GM18502 (cell line): ENCODE measurements around the gene VSTM4.

Experiments
- ATAC-seq: cut with Tn5 transposase; IDR thresholded peaks from one replicate; pipeline ENCODE4 v1.9.1; 2021; ENCODE audit warnings: mild to moderate bottlenecking; ENCODE audit not compliant: unreplicated experiment, poor library complexity

Gene VSTM4

DNA sequence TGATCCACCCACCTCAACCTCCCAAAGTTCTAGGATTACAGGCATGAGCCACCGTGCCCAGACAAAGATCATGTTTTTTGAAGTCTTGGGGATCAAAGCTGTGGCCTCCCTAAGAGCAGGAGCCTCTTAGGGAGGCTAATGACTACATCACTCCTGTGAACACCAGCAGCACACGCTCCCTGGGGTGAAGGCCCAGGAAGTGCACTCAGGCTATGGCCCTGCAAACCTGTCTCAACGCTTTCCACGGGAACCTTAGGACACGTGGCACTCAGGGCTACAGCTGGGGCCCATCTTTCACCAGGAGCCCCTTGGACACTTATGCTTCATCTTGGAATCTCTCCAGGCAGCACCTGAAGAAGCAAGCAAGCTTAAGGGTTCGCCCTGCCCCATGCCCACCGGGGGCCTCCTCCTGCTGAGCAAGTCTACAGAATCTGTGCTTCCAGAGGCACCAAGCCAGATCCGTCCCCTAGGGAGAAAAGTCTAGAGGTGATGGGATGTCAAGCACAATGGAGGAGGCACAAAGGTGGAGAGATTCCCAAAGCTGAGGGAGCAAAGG is 18.4 kb downstream of the VSTM4 start:
- ATAC-seq, result no peak

DNA sequence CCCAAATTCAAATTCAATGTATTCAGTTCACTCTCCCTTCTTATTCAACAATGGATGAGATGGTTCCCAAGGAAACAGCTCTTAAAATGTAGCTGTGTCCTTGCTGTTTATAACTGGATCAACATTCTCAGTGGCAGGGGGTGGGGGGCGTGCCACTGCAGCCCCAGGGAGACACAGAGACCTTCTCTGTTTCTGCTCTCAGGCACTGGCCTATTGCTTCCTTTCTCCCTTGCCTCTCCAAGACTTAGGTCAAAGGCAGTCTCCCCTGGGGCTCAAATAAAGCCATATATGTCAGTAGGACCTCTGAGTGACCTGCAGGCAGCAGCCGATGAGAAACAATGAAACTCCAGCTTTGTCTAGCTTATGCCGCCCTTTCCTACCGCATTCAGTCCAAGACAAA is 20.7 kb downstream of the VSTM4 start:
- ATAC-seq, result no peak

GRCh38 chr10:49093922-49094321 is 21.4 kb downstream of the VSTM4 start:
- ATAC-seq, result no peak

DNA sequence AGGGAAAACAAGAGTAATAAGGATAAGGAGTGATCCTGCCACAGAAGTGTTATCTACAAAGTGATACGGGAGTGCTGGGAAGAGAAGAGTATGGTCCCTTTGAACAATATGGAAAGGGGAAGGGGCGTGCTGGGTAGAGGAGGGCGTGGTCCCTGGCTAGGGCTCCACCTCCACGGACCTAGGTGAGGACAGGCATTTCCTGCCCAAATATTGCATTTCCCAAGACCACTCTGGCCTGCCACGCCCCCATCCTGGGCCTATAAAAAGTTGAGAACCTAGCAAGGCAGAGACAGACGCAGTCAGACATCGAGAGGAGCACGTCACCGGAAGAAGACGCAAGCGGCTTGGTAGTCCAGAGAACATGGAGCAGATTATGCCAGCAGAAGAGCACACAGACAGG is 22.8 kb downstream of the VSTM4 start:
- no peak for ATAC-seq

DNA sequence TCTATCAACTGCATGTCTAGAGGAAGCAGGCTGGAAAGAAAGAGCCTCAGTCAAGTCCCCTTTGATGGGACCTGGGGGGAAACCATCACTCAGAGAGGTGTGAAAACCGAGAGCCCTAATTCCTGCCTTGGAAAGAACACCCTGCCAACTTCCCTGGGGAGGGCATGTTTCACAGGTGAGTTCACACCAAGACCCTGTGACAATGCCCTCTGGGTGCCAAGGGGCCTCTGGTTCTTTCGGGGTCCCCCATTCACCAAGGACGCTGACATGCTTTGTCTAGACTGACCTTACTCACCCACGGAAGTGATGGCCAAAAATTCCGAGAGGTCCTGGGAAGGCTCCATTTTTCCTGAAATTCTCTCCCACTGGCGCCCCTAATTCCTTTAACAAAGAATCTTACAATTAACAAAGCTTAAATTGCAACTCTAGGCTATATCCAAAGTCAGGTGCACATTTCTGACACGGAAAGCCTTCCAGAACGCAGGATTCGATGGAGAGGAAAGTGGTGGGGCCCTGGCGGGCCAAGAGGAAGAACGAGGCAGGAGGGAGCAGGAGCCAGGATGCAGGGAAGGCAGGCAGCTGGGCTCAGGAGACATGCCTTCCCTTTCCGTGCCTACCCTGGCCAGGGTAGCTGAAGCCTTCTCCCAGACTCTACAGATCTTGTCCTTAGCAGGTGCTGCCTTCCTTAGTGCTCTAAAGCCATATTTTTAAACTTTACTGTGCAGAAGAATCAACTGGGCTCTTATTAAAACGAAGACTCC is 23.7 kb downstream of the VSTM4 start:
- ATAC-seq, result no peak

- no peak for ATAC-seq
These were observed 24.5 kb downstream of the VSTM4 start for GRCh38 chr10:49090696-49091380.

DNA sequence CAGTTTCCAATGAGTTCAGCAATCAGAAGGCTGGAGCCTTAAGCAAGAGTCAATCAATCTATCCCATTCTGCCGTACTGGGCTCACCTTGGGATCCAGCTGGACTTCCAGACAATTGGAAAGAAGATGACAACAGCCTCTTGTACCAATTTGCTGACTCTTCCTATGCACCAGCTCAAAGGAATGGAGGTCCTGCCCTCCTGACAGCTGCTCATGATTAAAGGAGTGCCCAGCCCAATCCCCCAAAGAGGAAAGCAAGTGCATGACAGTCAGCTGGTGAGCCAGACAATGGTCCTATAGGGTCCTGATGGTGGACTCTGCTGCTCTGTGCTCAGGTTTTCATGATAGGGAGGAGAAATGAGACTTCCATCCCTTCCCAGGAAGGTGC is 25.1 kb downstream of the VSTM4 start:
- ATAC-seq, result no peak

DNA sequence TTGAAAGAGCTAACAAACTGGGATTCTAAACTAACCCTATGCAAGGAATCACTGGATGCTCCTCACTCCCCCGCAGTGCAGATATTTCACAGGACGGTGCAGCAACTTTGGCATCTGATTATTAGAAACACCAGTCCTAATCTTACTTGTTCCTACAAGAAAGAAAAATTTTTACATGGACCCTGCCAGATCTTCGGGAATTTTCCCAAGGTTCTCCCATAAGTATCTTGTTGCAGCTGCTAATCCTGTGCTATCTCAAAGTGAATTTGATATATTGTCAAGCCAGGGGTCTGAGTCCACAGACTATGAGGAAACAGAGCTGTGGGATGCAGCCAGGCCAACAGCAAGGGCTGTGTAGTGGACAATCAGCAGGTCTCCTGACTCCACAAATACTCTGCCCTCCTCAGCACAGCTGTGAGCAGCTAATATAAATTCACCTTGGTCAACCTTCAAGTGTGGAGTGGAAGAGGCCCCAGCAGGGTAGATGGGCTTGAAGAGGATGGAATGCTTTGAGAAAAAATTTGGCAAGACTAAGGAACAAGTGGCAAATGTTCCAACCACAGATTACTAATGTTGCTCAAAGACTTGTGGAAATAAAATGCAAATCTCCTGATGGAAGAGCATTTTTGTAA is 25.6 kb downstream of the VSTM4 start:
- no peak for ATAC-seq

DNA sequence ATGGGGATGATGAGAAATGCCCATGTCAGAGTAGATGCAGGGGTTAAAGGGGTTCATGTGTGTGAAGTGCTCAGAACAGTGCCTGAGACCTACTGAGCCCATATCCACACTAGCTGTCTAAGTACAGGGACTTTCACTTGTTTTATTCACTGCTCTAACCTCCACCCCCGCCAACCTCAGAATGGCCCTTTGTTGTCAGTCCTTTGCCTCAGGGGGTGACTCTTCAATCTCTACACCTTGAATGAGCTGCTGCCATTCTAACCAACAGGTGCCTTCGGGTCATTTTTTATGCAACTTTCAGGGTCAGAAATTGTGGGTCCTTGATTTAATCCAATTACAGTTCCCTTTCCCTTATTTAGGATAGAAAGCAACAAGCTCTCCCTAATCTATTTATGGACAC is 26.2 kb downstream of the VSTM4 start:
- no peak for ATAC-seq

- ATAC-seq, result no peak
These were observed 28.4 kb downstream of the VSTM4 start for GRCh38 chr10:49086889-49087288.

GRCh38 chr10:49083261-49083660 is 32.1 kb downstream of the VSTM4 start:
- no peak for ATAC-seq

GRCh38 chr10:49082766-49083165 is 32.6 kb downstream of the VSTM4 start:
- no peak for ATAC-seq

DNA sequence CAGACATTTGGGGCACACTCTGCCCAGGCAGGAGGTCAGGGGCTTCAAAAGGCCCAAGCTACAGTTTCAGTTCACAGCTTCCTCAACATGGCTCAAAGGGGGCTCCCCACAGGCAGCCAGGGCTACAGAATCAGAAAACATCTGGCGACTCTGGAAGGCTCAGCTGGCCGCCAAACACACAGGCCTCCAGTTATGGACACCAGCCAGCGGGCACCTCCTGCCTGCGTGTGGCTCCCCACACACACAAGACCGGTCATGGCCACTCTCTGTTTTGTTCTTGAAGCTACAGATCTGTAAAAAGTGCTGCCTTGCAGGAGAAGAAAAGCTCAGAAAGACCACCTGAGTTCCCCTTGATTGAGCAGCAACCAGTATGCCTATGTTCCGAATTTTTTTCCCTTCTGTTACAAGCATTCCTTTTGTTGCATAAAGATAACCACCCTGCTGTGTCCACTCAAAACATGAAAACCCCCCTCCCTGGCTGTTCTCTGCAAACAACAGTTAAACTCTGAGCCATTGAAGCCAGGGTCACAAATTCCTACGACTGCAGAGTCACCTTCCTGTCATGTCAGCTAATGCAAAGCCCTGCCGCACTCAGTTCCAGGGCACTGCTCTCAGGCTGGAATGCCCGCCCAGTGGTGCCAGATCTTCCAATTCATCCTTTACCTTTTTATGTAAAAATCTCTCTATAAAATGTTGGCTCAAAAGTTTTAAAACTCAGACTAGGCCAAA is 33.6 kb downstream of the VSTM4 start:
- ATAC-seq, result no peak

DNA sequence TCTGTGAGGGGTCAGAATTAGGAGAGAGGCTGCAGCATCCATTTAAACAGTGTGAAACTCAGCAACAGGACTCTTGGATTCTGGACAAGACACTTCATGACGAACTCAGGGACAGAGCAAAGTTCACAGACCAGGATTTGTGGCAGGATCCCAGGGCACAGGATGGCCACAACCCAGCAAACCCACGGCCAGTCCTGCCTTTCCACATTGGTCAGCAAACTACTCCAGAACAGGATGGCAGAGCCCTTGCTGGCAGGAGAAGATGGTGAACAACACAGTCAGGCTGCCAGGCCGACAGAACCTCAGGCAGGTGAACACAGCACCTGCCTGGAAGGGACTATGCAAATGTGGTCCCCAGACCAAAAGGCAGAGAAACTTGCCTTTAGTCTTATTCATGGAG is 34.4 kb downstream of the VSTM4 start:
- no peak for ATAC-seq

DNA sequence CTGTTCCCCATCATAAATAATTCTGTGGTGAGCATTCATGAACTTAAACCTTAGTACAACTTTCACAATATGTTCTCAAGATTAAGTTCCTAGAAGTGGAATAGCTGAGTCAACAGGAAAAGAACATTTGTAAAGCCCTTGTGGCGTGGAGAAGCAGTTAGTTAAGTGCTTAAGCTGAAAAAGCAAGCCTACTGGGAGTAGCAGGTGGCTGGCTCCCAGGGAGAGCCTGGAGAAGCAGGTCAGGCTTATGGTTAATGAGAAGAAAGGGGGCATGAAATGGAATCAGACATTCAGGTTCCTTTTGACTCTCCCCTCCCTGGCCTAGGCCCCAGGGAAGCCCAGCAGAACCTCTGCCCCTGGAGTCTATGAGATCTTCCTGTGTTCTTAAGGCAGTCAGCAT is 35.3 kb downstream of the VSTM4 start:
- no peak for ATAC-seq

DNA sequence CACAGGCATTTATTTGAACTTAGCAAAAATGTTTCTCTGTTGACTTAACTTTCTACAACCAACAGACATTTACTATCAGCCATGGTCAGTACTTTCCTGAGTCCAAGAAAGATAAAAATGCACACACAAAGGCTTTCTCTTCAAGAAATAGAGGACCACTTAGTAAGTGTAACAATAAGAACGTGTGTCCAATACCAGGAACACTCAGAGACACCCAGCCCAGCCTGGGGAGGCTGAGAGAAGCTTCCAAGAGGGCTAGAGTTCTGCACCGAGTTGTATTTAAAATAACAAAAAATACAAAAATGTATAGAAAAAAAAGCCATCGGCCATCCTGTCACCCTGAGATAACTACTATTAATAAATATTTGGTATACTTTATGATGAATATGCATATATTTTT is 35.8 kb downstream of the VSTM4 start:
- ATAC-seq, result no peak

- ATAC-seq, result no peak
These were observed 36.2 kb downstream of the VSTM4 start for GRCh38 chr10:49079072-49079471.

DNA sequence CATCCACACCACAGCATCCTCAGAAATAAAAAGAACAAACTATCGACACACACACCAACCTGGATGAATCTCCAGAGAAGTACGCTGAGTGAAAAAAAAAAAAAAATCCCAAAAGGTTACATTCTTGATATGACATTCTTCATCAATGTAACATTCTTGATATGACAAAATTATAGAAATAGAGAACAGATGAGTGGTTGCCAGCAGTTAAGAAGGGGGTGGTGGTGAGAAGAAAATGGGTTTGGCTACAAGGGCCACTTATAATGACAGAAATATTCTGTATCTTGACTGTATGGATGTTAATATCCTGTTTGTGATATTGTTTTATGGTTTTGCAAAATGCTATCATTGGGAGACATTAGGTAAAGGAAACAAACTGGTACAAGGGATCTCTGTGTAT is 36.9 kb downstream of the VSTM4 start:
- no peak for ATAC-seq

DNA sequence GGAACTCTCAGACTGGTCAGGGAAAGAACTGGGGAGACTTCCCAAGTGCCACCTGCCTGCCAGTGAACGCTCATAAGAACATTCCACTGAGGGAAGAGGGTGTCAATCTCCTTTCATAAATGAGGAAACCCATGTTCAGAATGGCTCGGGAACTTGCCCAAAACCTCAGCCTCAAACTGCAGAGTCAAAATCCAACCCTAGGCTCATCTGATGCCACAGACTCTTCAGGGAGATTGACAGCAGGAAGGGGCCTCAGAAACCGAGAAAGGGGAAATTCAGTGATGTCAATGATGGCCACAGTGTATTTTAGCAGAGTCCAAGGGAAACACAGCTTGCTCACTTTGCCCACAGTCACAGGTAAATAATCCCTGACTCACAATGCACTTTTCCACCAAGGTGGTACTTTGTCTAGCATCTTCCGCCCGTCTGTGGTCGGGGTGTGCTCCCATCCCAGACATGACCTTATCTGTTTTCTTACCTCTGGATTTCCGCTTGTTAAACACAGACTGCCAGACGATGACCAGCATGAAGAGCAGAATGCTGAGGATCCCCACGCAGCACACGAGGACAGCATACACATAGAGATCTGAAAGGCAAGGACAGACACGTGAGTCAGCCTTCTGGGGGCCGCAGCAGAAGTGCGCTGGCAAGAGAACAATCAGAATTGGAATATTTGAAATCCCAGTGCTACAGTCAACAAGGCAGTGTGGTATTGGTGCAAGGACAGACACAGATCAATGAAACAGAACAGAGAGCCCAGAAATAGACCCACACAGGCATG is 38.4 kb downstream of the VSTM4 start:
- no peak for ATAC-seq

DNA sequence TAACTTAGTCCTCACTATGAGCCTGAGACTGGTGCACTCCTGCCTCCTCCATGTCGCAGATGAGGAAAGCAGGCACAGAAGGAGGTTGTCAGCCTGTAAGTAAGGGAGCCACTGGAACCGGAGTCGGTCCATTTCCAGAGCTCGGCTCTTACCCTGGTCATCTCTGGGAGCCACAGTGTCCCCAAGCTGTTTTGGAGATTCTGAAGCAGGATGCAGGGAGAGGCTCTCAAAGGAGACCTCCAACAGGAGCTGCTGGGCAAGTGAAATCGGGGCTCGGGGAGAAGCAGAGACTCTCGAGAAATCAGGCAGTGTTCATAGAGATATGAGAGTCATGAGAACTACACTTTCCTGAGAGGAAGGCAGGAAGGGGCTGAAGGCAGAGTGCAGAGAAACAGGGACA is 39.0 kb downstream of the VSTM4 start:
- no peak for ATAC-seq
